Astrocyte (in vitro differentiated cells and primary cell): Measurements from ENCODE around the gene NCOA7.

Experiments used
- CTCF ChIP-seq: IDR thresholded peaks from 2 replicates; pipeline ENCODE4 v1.5.1; 2011; ENCODE audit warnings: low read depth, mild to moderate bottlenecking, inconsistent platforms, low read length, moderate library complexity; ENCODE audit not compliant: insufficient read depth
- EZH2 ChIP-seq: IDR thresholded peaks from 2 replicates; pipeline ENCODE4 v1.6.1; 2012; ENCODE audit warnings: mild to moderate bottlenecking, low read length, inconsistent platforms; ENCODE audit not compliant: insufficient read depth

GRCh38 chr6:125811259-125811658, 20.5 kb downstream of the NCOA7 start:
- TF ChIP-seq CTCF = no peak
- no peak for TF ChIP-seq EZH2
